SJSA1 (cell line): ENCODE results near the gene TRIB2. TPM values are rescaled to one million over a fixed set of nuclear protein-coding genes. Genes with fewer than 3 reads are reported as not detected.
A peak's percentile ranks its signal among the peaks of the same experiment; 100 is the strongest.

Source experiments
- DNase-seq, 2 experiments: peaks; one replicate each; pipeline ENCODE4 v3.0.0-alpha.2; 2015 to 2020; ENCODE audit warnings: low spot score in 2 of 2, low read depth in 1 of 2
- H3K27ac ChIP-seq: fragments of 250-450 bp; sonication (Bioruptor Pico); 2 replicates; pipeline ENCODE4 v1.5.1; 2020; ENCODE audit warnings: mild to moderate bottlenecking, moderate library complexity
- H3K27me3 ChIP-seq: fragments of 250-450 bp; sonication (Bioruptor Pico); replicated peaks from 2 replicates; pipeline ENCODE4 v1.5.1; 2020; ENCODE audit warnings: mild to moderate bottlenecking, moderate library complexity
- H3K36me3 ChIP-seq: fragments of 250-450 bp; sonication (Bioruptor Pico); 2 replicates; pipeline ENCODE4 v1.5.1; 2020; ENCODE audit warnings: mild to moderate bottlenecking
- H3K4me1 ChIP-seq: fragments of 250-450 bp; sonication (Bioruptor Pico); replicated peaks from 2 replicates; pipeline ENCODE4 v1.6.1; 2021; ENCODE audit warnings: mild to moderate bottlenecking
- H3K4me3 ChIP-seq: fragments of 250-450 bp; sonication (Bioruptor Pico); 2 replicates; pipeline ENCODE4 v1.5.1; 2020; ENCODE audit warnings: mild to moderate bottlenecking
- H3K9me3 ChIP-seq: fragments of 250-450 bp; sonication (Bioruptor Pico); replicated peaks from 2 replicates; pipeline ENCODE4 v1.5.1; 2020; ENCODE audit warnings: mild to moderate bottlenecking
- total RNA-seq: library from RNA; depleted of rRNA; stranded (reverse); fragments of >200 nt; shearing (Covaris generic); gene quantifications from 2 replicates; pipeline ENCODE4 v1.2.3, GENCODE V29; 2014

Gene TRIB2
- total RNA-seq, 1 experiment from 2014 or later: 36.9 TPM

DNA sequence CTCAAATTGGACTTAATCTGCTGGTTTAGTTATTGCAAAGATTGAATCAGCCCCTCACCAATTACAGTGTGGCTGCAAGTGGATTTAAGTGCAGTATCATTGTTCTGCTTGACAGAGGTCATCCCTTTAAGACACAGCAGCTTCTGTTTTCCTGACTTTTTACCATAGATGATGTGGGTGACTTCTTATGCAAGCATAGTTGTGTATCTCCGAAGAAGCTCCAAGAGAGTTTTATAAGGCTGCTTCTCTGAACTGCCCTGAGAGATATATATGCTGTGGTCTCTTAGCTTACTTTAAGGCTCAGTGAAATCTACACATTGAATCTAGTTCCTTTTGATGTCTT is 3.5 kb downstream of the TRIB2 start:
- H3K27ac ChIP-seq: peak overlapping the region; percentile 4; the same call in 1 of the 2 replicates

DNA sequence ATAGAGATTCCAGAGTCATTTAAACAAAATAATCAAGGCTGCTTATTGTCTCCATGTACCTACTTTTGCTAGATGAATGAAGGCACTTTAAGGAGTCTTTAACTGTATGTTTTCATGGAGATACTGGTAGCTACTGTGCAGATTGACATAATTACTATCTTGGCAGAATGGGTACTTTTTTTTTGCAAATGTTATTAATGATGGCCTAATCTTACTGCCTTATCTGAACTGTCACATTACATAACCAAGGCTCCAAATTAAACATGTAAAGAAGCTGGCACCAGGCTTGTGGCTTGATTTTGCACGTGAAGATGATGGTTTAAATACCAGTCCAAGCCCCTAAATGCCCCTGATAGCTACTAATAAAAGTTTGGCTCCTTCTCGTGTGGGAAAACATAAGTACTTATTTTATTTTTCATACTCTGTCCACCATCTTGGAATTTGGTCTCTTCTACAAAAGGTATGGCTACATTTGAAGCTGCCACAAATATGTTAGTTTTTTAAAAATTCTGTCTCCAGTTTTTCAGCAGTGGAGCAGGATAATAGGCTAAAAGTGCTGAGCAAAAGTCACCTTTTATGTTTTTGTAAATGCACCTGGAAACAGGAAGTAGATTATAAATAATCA is 4.1 kb downstream of the TRIB2 start:
- Histone ChIP-seq H3K4me1 (peaks cover 38% of the 10 kb centered on the region), H3K36me3 (peaks cover 37% of the 10 kb centered on the region), H3K27me3 (no peaks in the 10 kb centered on the region), H3K9me3 (no peaks in the 10 kb centered on the region), H3K27ac (peak overlapping the region; percentile 45), H3K4me3 (no peak overlapping the region; the same call in 1 of the 2 replicates)
- DNase-seq: no peak

More for the DNA sequence above, 3.5 kb downstream of the TRIB2 start:
- Histone ChIP-seq H3K9me3 (no peaks in the 10 kb centered on the region), H3K4me1 (peaks cover 44% of the 10 kb centered on the region), H3K36me3 (peaks cover 31% of the 10 kb centered on the region), H3K27me3 (no peaks in the 10 kb centered on the region), H3K4me3 (peak overlapping the region; percentile 79)
- DNase-seq: no peak

DNA sequence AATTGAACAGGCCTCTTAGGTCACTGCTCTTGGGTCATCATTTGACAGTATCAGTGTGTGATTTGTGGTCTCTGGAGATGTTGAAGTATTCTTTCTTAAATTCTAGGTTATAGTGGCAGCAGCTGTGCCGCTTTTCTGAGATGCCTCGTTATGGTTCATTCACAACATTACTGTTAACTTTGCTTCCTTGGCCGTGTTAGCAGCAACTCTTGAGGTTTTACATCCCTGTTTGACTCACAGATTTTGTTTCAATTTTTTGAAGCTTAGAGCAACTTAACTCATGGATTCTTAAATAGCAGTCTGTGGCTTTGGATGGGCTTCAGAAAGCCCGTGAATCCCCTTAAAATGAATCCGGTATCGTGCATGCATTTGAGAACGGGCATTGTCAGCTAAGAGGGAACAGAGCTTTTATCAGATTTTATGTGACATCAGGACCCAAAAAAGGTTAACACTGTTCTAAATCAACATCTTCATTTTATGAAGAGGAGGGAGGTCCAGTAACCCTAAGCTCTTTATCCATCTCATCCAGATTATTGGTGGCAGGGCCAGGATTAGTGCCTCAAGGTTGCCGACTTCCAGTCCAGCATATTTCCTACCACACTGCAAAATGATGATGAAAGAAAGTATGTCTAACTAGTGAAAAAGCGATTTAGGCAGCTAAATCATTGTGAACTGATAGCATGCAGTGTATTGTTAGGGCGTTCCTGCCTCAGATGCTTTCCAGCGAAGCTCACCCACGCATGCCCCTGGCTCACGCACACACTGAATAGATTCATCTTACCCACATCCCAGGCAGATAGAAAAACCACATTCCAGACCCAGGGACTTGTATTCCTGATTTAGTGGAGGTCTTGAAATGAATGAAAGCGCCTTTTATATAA is 5.1 kb downstream of the TRIB2 start:
- Histone ChIP-seq H3K36me3 (peaks cover 47% of the 10 kb centered on the region), H3K4me3 (peak overlapping the region; percentile 6; the same call in 1 of the 2 replicates), H3K9me3 (no peaks in the 10 kb centered on the region), H3K4me1 (peaks cover 32% of the 10 kb centered on the region), H3K27ac (peak overlapping the region; percentile 45), H3K27me3 (no peaks in the 10 kb centered on the region)
- peak; percentile 62 to 64 for DNase-seq

DNA sequence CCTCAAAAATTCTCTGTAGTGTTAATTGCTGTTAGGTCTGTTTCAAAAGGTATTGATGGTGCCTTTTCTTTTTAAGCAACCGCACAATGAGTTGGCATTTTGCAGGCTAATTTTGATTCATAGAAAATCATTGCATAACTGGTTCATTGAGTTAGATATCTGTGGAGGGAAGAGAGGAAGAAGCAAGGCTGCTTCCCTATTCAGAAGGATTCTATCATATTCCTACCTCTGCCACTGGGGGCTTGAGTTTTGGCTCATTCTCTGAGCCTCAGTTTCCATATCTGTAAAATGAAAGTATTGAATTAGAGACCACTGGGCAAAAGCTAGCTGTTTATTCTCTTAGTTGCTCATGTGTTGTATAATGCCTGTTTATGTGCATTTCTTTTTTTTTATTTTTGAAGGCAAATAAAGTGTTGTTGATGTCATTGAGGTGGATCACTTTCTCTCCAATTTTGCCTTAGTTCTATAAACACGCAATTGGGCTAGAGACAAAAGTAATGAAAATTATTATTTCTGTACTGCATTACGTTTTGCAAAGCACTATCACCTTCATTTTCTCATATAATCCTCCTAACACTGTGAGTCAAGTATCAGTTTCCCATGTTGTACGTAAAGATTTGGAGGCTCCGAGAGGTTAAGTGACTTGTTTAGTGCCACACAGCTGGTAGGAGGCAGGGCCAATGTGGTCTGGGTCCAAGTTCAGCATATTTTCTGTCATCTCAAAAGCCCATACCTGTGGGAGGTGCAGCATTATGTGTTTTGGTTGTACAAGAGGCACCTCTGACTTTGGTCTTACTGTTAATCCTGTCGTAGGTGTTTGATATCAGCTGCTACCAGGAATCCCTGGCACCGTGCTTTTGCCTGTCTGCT is 5.9 kb downstream of the TRIB2 start:
- Histone ChIP-seq H3K36me3 (peaks cover 51% of the 10 kb centered on the region), H3K9me3 (no peaks in the 10 kb centered on the region), H3K27ac (peak overlapping the region; percentile 45), H3K4me3 (no peak overlapping the region; the same call in 1 of the 2 replicates), H3K4me1 (peaks cover 32% of the 10 kb centered on the region), H3K27me3 (no peaks in the 10 kb centered on the region)
- DNase-seq: no peak

DNA sequence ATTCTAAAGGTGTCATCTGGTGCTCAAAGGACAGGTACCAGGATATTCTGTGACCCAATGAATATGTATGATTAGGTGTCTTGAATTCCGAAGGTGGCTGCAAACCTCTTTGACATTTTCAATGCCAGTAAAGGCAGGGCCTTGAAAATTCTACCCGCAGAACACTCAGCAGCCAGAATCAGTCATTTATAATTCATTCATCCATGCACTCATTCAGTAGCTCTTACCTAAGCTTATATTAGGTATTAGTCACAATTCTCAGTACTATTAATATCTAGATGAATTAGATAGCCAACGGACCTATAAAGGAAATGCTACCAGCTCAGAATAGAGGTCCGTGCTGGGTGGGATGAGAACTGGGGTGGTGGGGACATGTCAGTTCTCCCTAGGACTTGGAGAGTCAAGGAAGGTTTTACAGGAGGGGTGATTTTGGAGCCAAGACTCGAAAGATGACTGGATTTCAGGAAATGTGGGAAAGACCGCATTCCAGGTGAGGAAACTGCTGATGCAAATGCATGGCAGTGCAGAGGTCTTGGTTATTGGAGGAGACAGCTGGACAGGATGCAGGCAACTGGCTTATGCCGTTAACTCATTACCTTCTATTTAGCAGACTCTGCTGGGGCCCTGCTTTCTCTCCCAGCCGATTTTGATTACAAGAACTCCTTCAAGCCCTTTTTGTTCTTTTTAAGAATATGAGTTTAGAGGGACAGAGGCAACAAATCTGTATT is 7.2 kb downstream of the TRIB2 start:
- DNase-seq: no peak
- peaks cover 60% of the 10 kb centered on the region for H3K36me3 ChIP-seq
- H3K4me1 ChIP-seq: peaks cover 32% of the 10 kb centered on the region
- no peaks in the 10 kb centered on the region for H3K27me3 ChIP-seq
- no peak overlapping the region for H3K27ac ChIP-seq
- no peaks in the 10 kb centered on the region for H3K9me3 ChIP-seq
- no peak overlapping the region for H3K4me3 ChIP-seq

DNA sequence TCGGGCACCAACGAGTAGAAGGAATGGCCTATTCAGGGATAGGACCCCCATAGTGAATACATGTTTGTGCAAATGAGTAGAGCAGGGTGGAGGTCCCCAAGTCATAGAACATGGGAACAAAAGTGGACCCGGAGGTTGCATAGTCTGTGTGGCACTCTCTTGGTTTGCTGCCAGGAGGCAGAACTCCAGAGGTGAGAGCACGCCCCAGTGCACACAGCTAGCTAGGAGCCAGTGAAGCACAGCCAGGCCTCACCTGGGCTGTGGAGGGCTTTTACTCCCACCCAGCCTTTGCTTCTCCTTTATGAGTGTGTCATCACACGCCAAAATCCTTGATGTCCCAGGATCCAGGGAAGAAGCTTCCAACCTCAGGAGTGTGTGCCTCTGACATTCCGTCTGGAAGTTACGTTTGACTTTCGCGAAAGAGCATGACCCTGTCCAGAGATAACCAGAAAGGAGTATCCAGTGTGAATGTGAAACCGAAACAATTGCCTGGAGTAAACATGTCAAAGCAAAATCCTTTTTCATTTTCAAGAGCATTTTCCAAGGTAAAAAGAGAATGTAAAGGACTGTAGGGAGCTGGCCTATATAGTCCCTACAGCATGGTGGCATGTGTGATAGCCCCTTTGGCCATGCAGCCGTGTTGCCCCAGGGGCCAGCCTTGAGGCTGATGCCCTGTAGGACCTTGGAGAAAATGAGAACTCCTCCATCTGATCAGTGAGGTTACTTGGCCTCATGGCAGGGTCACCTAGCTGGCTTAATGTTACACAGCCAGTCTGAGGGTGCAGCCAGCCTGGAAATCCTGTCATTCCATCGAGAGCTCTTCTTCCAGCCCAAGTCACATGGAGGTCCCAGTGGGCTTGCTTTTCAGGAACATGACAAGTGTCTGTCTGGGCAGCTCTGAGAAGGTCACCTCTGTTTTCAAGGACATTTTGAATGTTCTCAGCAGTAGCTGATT is 8.8 kb downstream of the TRIB2 start:
- Histone ChIP-seq H3K4me3 (no peak overlapping the region), H3K4me1 (peaks cover 22% of the 10 kb centered on the region), H3K27me3 (no peaks in the 10 kb centered on the region), H3K9me3 (no peaks in the 10 kb centered on the region), H3K27ac (no peak overlapping the region), H3K36me3 (peaks cover 76% of the 10 kb centered on the region)
- DNase-seq: no peak

DNA sequence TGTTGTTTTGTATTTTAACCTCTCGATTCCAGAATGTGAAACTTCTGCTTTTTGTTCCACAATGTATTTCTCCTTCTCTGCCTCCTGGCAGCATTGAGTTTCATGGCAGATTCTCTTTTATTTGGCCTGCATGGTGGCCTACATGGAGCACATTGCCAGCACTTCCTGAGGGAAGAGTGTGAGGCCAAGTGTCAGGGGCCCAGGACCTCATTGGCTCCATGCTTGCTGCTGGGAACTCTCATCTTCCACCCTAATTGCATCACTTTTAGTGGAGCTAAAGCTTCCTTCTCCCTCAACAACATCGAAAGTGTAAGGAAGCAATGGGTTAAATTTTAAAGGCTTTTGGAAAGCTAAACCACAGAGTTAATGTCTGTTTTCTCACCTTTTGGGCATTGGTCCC is 9.5 kb downstream of the TRIB2 start:
- H3K4me3 ChIP-seq: no peak overlapping the region
- no peaks in the 10 kb centered on the region for H3K27me3 ChIP-seq
- H3K27ac ChIP-seq: no peak overlapping the region
- peaks cover 14% of the 10 kb centered on the region for H3K4me1 ChIP-seq
- no peak for DNase-seq
- H3K36me3 ChIP-seq: peaks cover 84% of the 10 kb centered on the region
- H3K9me3 ChIP-seq: no peaks in the 10 kb centered on the region

DNA sequence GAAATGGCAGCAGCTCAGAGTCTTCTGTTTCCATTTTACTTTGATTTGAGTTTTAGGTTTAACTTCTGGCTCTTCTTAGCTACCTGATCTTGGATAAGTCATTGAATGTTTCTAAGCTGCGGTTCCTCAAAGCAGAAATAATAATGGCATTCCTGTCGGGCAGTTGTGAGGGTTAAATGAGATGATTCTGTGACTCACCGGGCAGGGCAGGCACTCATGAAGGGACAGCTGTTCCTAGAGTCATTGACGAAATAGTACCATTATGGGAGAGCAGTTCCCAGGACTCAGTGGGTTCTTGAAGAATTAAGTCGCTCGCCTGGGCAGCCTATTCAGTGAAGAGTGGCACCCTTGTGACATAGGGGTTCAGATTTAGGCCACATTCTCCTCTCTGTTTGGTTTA is 10.3 kb downstream of the TRIB2 start:
- Histone ChIP-seq H3K36me3 (peaks cover 91% of the 10 kb centered on the region), H3K27me3 (no peaks in the 10 kb centered on the region), H3K27ac (no peak overlapping the region), H3K4me3 (no peak overlapping the region), H3K9me3 (no peaks in the 10 kb centered on the region), H3K4me1 (peaks cover 7% of the 10 kb centered on the region)
- no peak for DNase-seq

DNA sequence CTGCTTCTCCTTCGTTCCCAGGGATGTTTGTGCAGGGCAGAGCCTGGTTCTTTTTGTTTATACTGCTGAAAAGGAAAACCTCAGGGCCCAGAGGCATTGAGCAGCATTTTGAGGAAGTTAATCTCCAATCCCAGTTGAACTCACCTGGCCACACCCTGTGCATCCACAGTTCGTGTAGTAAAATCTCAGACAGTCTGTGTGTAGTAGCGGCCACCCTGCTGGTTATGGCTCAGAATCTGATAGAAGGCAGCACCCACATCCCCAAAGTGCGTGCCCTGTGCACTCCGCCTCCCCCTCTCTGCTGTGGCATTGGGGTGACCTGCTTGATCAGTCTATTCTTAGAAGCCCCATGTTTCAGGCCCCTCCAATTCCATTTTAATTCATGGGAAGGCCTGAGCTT is 10.9 kb downstream of the TRIB2 start:
- Histone ChIP-seq H3K4me3 (no peak overlapping the region), H3K27ac (no peak overlapping the region), H3K4me1 (peaks cover under 1% of the 10 kb centered on the region), H3K9me3 (no peaks in the 10 kb centered on the region), H3K27me3 (no peaks in the 10 kb centered on the region), H3K36me3 (peaks cover 97% of the 10 kb centered on the region)
- no peak for DNase-seq

DNA sequence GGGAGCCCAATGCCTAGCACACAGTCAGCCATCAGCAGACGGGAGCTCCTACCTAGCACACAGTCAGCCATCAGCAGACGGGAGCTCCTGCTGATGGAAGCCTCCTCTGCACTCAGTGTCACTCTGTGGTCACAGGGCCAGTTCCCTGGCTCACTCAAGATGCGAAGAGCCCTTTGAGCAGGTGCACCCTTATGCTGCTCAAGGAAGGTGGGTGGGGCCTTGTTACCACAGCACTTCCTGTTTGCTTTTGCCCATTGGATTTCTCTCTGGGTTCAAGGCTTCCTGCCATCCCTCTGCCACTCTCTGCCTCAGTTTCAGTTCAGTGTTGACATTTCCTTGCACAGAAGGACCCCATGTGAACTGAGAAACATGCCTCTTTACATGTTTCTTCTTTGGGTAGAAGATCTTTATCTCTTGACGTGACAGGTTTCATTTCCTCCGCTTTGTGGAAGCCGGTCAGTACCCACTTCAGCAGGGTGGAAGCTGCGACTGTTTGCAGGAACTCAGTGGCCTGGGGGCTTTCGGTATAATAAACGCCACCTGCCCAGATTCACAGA is 11.6 kb downstream of the TRIB2 start:
- Histone ChIP-seq H3K36me3 (peaks cover 97% of the 10 kb centered on the region), H3K4me1 (no peaks in the 10 kb centered on the region), H3K9me3 (no peaks in the 10 kb centered on the region), H3K27ac (no peak overlapping the region), H3K4me3 (no peak overlapping the region), H3K27me3 (no peaks in the 10 kb centered on the region)
- no peak for DNase-seq

DNA sequence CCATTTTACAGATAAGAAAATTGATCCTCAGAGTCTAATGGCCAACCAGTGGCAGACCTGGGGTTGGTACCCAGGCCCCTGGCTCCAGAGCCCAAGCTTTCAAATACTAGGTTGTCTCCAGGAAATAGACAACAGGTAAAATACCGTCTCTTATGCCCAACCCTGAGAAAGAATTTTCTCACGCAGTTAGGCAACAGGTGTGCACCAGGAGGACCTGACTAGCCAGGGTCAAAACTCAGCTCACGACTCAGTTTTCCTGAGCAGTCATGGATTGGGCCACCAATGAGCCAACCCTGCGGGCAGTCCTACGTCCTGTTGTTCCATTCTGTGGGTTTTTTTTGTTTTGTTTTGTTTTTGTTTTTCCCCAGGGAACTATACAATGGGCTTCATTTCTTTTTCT is 13.5 kb downstream of the TRIB2 start:
- H3K4me3 ChIP-seq: no peak overlapping the region
- no peak for DNase-seq
- H3K36me3 ChIP-seq: peaks cover 89% of the 10 kb centered on the region
- no peaks in the 10 kb centered on the region for H3K9me3 ChIP-seq
- no peaks in the 10 kb centered on the region for H3K27me3 ChIP-seq
- H3K4me1 ChIP-seq: no peaks in the 10 kb centered on the region
- no peak overlapping the region for H3K27ac ChIP-seq

DNA sequence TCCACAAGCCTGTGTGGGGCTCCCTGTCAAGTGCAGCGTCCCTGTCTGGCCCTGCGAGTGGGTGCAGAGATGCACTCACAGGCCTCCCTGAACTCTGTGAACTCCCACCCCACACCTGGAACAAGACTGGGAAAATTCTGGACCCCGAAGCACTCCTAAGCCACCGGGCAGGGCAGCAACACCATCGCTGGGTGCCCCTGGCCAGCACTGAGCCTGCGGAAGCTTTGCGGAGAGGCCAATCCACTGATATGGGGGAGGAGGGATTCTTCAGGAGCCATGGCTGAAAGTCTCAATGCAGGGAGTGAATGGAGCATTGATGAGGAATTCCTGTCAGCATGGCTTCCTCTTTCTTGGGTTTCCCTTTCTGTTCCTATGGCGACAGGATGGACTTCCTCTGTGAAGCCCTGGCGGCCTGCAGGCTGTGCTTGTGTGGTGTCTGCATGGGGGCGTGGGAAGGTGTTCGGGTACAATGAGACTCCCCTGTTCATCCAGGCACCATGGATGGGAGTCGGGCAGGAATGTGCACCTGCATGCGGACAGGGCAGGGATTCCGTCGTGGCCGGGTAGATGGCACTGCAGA is 15.1 kb downstream of the TRIB2 start:
- no peaks in the 10 kb centered on the region for H3K4me1 ChIP-seq
- peaks cover 88% of the 10 kb centered on the region for H3K36me3 ChIP-seq
- no peaks in the 10 kb centered on the region for H3K27me3 ChIP-seq
- no peak overlapping the region for H3K27ac ChIP-seq
- no peak overlapping the region for H3K4me3 ChIP-seq
- DNase-seq: no peak
- no peaks in the 10 kb centered on the region for H3K9me3 ChIP-seq
